KMS-11 (cell line): ENCODE results near the gene NINJ2.

Experiments used
- H2AFZ ChIP-seq: fragments of 200-600 bp; sonication (generic); 2 replicates; pipeline ENCODE4 v1.6.1; 2016; ENCODE audit warnings: antibody characterized with exemption, mixed run types, low read depth
- H3K27ac ChIP-seq: fragments of 200-600 bp; sonication (generic); 2 replicates; pipeline ENCODE4 v1.6.1; 2016; ENCODE audit warnings: mild to moderate bottlenecking, mixed run types
- H3K27me3 ChIP-seq: fragments of 200-600 bp; sonication (generic); 2 replicates; pipeline ENCODE4 v1.6.1; 2017; ENCODE audit warnings: mild to moderate bottlenecking, low read depth, mixed run types, moderate library complexity; ENCODE audit not compliant: insufficient read depth
- H3K36me3 ChIP-seq: fragments of 200-600 bp; sonication (generic); 2 replicates; pipeline ENCODE4 v1.6.1; 2017; ENCODE audit warnings: mild to moderate bottlenecking, mixed run types; ENCODE audit not compliant: insufficient read depth
- H3K4me1 ChIP-seq: fragments of 200-600 bp; sonication (generic); 2 replicates; pipeline ENCODE4 v1.6.1; 2016; ENCODE audit warnings: mild to moderate bottlenecking, low read depth, mixed run types; ENCODE audit not compliant: poor library complexity, severe bottlenecking
- H3K4me2 ChIP-seq: fragments of 200-600 bp; sonication (generic); 2 replicates; pipeline ENCODE4 v1.7.0; 2016; ENCODE audit warnings: mild to moderate bottlenecking, mixed run types
- H3K4me3 ChIP-seq: fragments of 200-600 bp; sonication (generic); IDR thresholded peaks from 2 replicates; pipeline ENCODE4 v1.6.1; 2017; ENCODE audit warnings: low read depth, low read length, mixed read lengths; ENCODE audit not compliant: insufficient read depth
- H3K79me2 ChIP-seq: fragments of 200-600 bp; sonication (generic); 2 replicates; pipeline ENCODE4 v1.6.1; 2016; ENCODE audit warnings: low read depth, mixed run types; ENCODE audit not compliant: insufficient read depth
- H3K9ac ChIP-seq: fragments of 200-600 bp; sonication (generic); 2 replicates; pipeline ENCODE4 v1.6.1; 2016; ENCODE audit warnings: mild to moderate bottlenecking, mixed run types
- H4K20me1 ChIP-seq: fragments of 200-600 bp; sonication (generic); 2 replicates; pipeline ENCODE4 v1.6.1; 2016; ENCODE audit warnings: mild to moderate bottlenecking, mixed run types; ENCODE audit not compliant: insufficient read depth
- CTCF ChIP-seq: fragments of 200-600 bp; sonication (generic); conservative IDR thresholded peaks from 2 replicates; pipeline ENCODE4 v1.6.1; 2017; ENCODE audit warnings: low read depth, mild to moderate bottlenecking, antibody characterized with exemption, low read length, moderate library complexity, mixed read lengths

NINJ2 gene

DNA sequence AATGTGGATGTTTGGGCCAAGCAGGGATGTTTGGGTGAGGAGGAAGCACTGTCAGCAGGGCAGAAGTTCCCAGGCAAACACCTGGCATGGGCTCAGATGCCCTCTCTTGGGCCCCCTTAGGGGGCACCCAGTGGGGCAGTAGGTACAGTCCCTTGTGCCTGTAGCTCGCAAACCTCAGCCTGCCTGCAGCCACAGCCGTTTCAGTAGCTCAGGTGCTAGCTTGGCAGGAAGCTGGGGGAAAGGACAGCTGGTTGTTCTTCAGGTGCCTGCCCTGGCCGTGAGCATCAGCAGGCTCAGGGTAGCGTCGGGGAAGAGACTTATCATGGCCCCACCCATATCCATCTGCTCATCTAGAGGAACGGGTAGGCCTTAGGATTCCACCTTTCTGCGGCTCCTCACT, 136.0 kb downstream of the NINJ2 start:
- Histone ChIP-seq H2AFZ (no peak overlapping the region), H3K4me3 (no peak overlapping the region), H3K9ac (no peak overlapping the region), H4K20me1 (no peaks in the 10 kb centered on the region), H3K79me2 (no peaks in the 10 kb centered on the region), H3K27me3 (no peaks in the 10 kb centered on the region), H3K4me2 (no peak overlapping the region), H3K36me3 (no peaks in the 10 kb centered on the region), H3K4me1 (no peaks in the 10 kb centered on the region), H3K27ac (no peak overlapping the region)
- no peak for TF ChIP-seq CTCF

DNA sequence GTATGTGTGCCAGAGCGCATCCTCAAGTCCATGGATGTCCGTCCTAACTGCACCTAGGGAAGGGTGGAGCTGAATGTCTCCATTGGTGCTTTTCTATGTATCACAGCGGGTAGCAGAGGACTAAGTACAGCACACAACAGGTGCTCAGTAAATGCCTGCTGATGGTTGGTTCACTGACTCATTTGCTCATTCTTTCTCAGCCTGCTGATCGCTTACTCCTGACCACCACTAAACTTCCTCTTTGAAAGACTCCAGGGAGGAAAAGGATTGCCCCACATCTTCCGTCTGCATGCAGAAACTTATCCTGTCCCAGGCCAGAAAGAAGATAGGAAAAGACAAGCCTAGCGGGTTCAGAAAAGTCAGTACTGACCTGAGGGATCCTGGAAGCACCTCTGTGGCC, 137.2 kb downstream of the NINJ2 start:
- Histone ChIP-seq H3K4me1 (no peaks in the 10 kb centered on the region), H4K20me1 (no peaks in the 10 kb centered on the region), H3K9ac (no peak overlapping the region), H3K4me2 (no peak overlapping the region), H3K27ac (no peak overlapping the region), H3K4me3 (no peak overlapping the region), H2AFZ (no peak overlapping the region), H3K79me2 (no peaks in the 10 kb centered on the region), H3K36me3 (no peaks in the 10 kb centered on the region), H3K27me3 (no peaks in the 10 kb centered on the region)
- TF ChIP-seq CTCF: no peak

DNA sequence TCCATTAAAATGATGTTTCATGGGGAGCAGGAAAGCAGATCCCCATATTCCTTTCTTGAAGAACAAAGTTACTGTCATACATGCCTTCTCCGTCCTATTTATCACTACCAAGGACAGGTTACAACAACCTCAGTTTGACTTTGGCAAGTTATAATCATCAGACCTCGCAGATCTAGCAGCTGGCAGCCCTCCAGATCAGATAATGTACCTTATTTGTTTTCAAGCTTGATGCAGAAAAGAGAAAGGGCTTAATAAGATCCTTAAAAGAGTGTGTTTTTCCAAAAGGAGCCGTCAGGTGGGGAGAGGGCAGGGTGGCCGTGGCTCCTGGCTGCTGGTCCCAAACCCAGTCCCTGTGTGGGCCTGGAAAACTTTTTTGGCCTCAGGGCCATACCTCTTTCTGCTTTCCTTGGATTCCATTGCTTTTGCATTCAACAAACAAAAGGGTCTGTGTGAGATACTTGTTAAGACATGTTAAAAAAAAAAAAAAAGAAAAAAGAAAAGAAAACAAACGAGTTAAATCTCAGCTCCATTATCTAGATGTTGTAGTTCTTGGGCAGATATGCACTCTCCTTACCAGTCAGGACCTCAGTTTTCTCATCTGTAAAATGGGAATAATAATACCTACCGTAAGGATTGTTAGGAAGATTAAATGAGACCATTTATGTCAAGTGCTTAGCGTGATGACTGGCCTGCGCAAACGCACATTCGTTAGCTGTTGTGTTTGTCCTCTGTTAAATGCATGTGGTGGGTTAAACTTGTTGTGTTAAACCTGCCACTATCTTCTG, 138.9 kb downstream of the NINJ2 start:
- no peaks in the 10 kb centered on the region for H3K36me3 ChIP-seq
- H3K27me3 ChIP-seq: no peaks in the 10 kb centered on the region
- no peaks in the 10 kb centered on the region for H3K79me2 ChIP-seq
- no peak for TF ChIP-seq CTCF
- no peak overlapping the region for H3K27ac ChIP-seq
- H3K4me1 ChIP-seq: no peaks in the 10 kb centered on the region
- no peak overlapping the region for H3K4me3 ChIP-seq
- H3K4me2 ChIP-seq: no peak overlapping the region
- no peaks in the 10 kb centered on the region for H4K20me1 ChIP-seq
- H3K9ac ChIP-seq: no peak overlapping the region
- H2AFZ ChIP-seq: no peak overlapping the region

GRCh38 chr12:522692-523378, 140.4 kb downstream of the NINJ2 start:
- no peaks in the 10 kb centered on the region for H3K4me1 ChIP-seq
- H3K27ac ChIP-seq: no peak overlapping the region
- H3K79me2 ChIP-seq: no peaks in the 10 kb centered on the region

More at GRCh38 chr12:522692-523378, 140.4 kb downstream of the NINJ2 start:
- Histone ChIP-seq H3K36me3 (no peaks in the 10 kb centered on the region), H3K27me3 (no peaks in the 10 kb centered on the region), H3K9ac (no peak overlapping the region), H4K20me1 (no peaks in the 10 kb centered on the region), H3K4me2 (no peak overlapping the region), H3K4me3 (no peak overlapping the region), H2AFZ (no peak overlapping the region)
- no peak for TF ChIP-seq CTCF
